Smooth muscle cell of the brain vasculature (primary cell): ENCODE results near the gene GPC3.
"Not testable (repeated sequence)": the region's sequence is repeated elsewhere in the genome, so short reads cannot be mapped to it uniquely, and the experiment has no call there.

Experiments used
- DNase-seq: peaks from one replicate; pipeline ENCODE4 v3.0.0-alpha.2; 2012; ENCODE audit warnings: low read depth, low spot score

GPC3 gene

GRCh38 chrX:133527415-133527814, 458.0 kb downstream of the GPC3 start:
- no peak for DNase-seq

- DNase-seq = not testable (repeated sequence)
Observed at GRCh38 chrX:133526773-133527172, 458.6 kb downstream of the GPC3 start.

GRCh38 chrX:133523526-133523925, 461.9 kb downstream of the GPC3 start:
- DNase-seq = no peak

GRCh38 chrX:133523081-133523487, 462.3 kb downstream of the GPC3 start:
- DNase-seq = no peak

- no peak for DNase-seq
Observed at GRCh38 chrX:133516686-133517085, 468.7 kb downstream of the GPC3 start.

GRCh38 chrX:133514486-133514885, 470.9 kb downstream of the GPC3 start:
- no peak for DNase-seq

- no peak for DNase-seq
Observed at GRCh38 chrX:133513123-133513522, 472.3 kb downstream of the GPC3 start.

- no peak for DNase-seq
Observed at GRCh38 chrX:133511041-133511440, 474.4 kb downstream of the GPC3 start.

GRCh38 chrX:133497356-133497755, 488.0 kb downstream of the GPC3 start:
- no peak for DNase-seq

GRCh38 chrX:133495464-133496391, 489.7 kb downstream of the GPC3 start:
- no peak for DNase-seq

- DNase-seq = no peak
Observed at GRCh38 chrX:133493366-133493765, 492.0 kb downstream of the GPC3 start.

GRCh38 chrX:133490955-133491354, 494.4 kb downstream of the GPC3 start:
- DNase-seq = no peak
